IPS-20b (cell line): ENCODE measurements around the gene GPR78.
"Not testable (repeated sequence)": the region's sequence is repeated elsewhere in the genome, so short reads cannot be mapped to it uniquely, and the experiment has no call there.

ENCODE experiments used
- H3K27ac ChIP-seq: one replicate; pipeline ENCODE4 v1.5.1; 2013; ENCODE audit warnings: low read length
- H3K27me3 ChIP-seq: 2 replicates; pipeline ENCODE4 v1.6.1; 2013; ENCODE audit warnings: mild to moderate bottlenecking, low read length, inconsistent platforms; ENCODE audit not compliant: insufficient read depth
- H3K36me3 ChIP-seq: 2 replicates; pipeline ENCODE4 v1.6.1; 2013; ENCODE audit warnings: low read depth, mild to moderate bottlenecking, inconsistent platforms, low read length, moderate library complexity; ENCODE audit not compliant: insufficient read depth
- H3K4me1 ChIP-seq: 2 replicates; pipeline ENCODE4 v1.6.1; 2013; ENCODE audit warnings: mild to moderate bottlenecking, control low read depth, inconsistent platforms, low read length, moderate library complexity; ENCODE audit not compliant: insufficient read depth
- H3K4me3 ChIP-seq: 2 replicates; pipeline ENCODE4 v1.5.1; 2013; ENCODE audit warnings: mild to moderate bottlenecking, low read length, inconsistent platforms
- H3K9ac ChIP-seq: 2 replicates; pipeline ENCODE4 v1.6.1; 2013; ENCODE audit warnings: low read depth, mild to moderate bottlenecking, inconsistent platforms, low read length, moderate library complexity
- H3K9me3 ChIP-seq: 2 replicates; pipeline ENCODE4 v1.6.1; 2013; ENCODE audit warnings: mild to moderate bottlenecking, low read depth, low read length, inconsistent platforms; ENCODE audit not compliant: insufficient read depth

Gene GPR78

GRCh38 chr4:8615921-8616787, 36.0 kb downstream of the GPR78 start:
- Histone ChIP-seq H3K27ac (no peak overlapping the region), H3K27me3 (no peaks in the 10 kb centered on the region; the same call in 1 of the 2 replicates), H3K9ac (no peak overlapping the region), H3K4me1 (no peaks in the 10 kb centered on the region), H3K4me3 (no peak overlapping the region), H3K36me3 (peaks cover 4% of the 10 kb centered on the region; the same call in 1 of the 2 replicates), H3K9me3 (no peaks in the 10 kb centered on the region)

GRCh38 chr4:8616831-8617230, 36.6 kb downstream of the GPR78 start:
- H3K4me1 ChIP-seq = no peaks in the 10 kb centered on the region
- no peaks in the 10 kb centered on the region for H3K27me3 ChIP-seq
- no peak overlapping the region for H3K4me3 ChIP-seq
- H3K36me3 ChIP-seq = peaks cover 4% of the 10 kb centered on the region; the same call in 1 of the 2 replicates
- no peak overlapping the region for H3K9ac ChIP-seq
- H3K27ac ChIP-seq = no peak overlapping the region
- H3K9me3 ChIP-seq = no peaks in the 10 kb centered on the region

- peaks cover 4% of the 10 kb centered on the region; the same call in 1 of the 2 replicates for H3K36me3 ChIP-seq
- no peak overlapping the region for H3K9ac ChIP-seq
- no peak overlapping the region for H3K4me3 ChIP-seq
- no peaks in the 10 kb centered on the region for H3K4me1 ChIP-seq
- no peak overlapping the region for H3K27ac ChIP-seq
- H3K27me3 ChIP-seq = no peaks in the 10 kb centered on the region
- H3K9me3 ChIP-seq = no peaks in the 10 kb centered on the region
Observed at GRCh38 chr4:8617486-8618040, 37.4 kb downstream of the GPR78 start.

GRCh38 chr4:8618421-8618820, 38.2 kb downstream of the GPR78 start:
- H3K9me3 ChIP-seq = no peaks in the 10 kb centered on the region
- H3K9ac ChIP-seq = no peak overlapping the region
- no peaks in the 10 kb centered on the region for H3K27me3 ChIP-seq
- no peak overlapping the region for H3K4me3 ChIP-seq
- no peak overlapping the region for H3K27ac ChIP-seq
- no peaks in the 10 kb centered on the region for H3K4me1 ChIP-seq
- peaks cover 4% of the 10 kb centered on the region; the same call in 1 of the 2 replicates for H3K36me3 ChIP-seq

- no peak overlapping the region for H3K9ac ChIP-seq
- H3K4me1 ChIP-seq = no peaks in the 10 kb centered on the region
- no peaks in the 10 kb centered on the region for H3K9me3 ChIP-seq
- no peak overlapping the region for H3K4me3 ChIP-seq
- H3K36me3 ChIP-seq = peaks cover 4% of the 10 kb centered on the region; the same call in 1 of the 2 replicates
- H3K27ac ChIP-seq = no peak overlapping the region
- no peaks in the 10 kb centered on the region for H3K27me3 ChIP-seq
Observed at GRCh38 chr4:8618961-8619720, 38.9 kb downstream of the GPR78 start.

GRCh38 chr4:8621135-8621534, 40.9 kb downstream of the GPR78 start:
- H3K27ac ChIP-seq, H3K36me3 ChIP-seq, H3K4me1 ChIP-seq, H3K4me3 ChIP-seq, H3K9me3 ChIP-seq, H3K27me3 ChIP-seq, H3K9ac ChIP-seq: not testable (repeated sequence)

- not testable (repeated sequence) for H3K27ac ChIP-seq, H3K9ac ChIP-seq, H3K4me1 ChIP-seq, H3K36me3 ChIP-seq, H3K9me3 ChIP-seq, H3K27me3 ChIP-seq, H3K4me3 ChIP-seq
Observed at GRCh38 chr4:8624601-8625272, 44.5 kb downstream of the GPR78 start.

GRCh38 chr4:8630240-8630905, 50.2 kb downstream of the GPR78 start:
- H3K4me1 ChIP-seq, H3K4me3 ChIP-seq, H3K27me3 ChIP-seq, H3K9me3 ChIP-seq, H3K36me3 ChIP-seq, H3K9ac ChIP-seq, H3K27ac ChIP-seq: not testable (repeated sequence)

GRCh38 chr4:8631896-8632295, 51.7 kb downstream of the GPR78 start:
- not testable (repeated sequence) for H3K27me3 ChIP-seq, H3K27ac ChIP-seq, H3K9ac ChIP-seq, H3K4me1 ChIP-seq, H3K36me3 ChIP-seq, H3K4me3 ChIP-seq, H3K9me3 ChIP-seq

GRCh38 chr4:8634773-8635172, 54.6 kb downstream of the GPR78 start:
- not testable (repeated sequence) for H3K27ac ChIP-seq, H3K9ac ChIP-seq, H3K27me3 ChIP-seq, H3K4me3 ChIP-seq, H3K9me3 ChIP-seq, H3K36me3 ChIP-seq, H3K4me1 ChIP-seq

- not testable (repeated sequence) for H3K4me3 ChIP-seq, H3K36me3 ChIP-seq, H3K4me1 ChIP-seq, H3K27me3 ChIP-seq, H3K27ac ChIP-seq, H3K9me3 ChIP-seq, H3K9ac ChIP-seq
Observed at GRCh38 chr4:8635897-8636554, 55.8 kb downstream of the GPR78 start.
